ENCODE results near the gene HS6ST2.

DNA sequence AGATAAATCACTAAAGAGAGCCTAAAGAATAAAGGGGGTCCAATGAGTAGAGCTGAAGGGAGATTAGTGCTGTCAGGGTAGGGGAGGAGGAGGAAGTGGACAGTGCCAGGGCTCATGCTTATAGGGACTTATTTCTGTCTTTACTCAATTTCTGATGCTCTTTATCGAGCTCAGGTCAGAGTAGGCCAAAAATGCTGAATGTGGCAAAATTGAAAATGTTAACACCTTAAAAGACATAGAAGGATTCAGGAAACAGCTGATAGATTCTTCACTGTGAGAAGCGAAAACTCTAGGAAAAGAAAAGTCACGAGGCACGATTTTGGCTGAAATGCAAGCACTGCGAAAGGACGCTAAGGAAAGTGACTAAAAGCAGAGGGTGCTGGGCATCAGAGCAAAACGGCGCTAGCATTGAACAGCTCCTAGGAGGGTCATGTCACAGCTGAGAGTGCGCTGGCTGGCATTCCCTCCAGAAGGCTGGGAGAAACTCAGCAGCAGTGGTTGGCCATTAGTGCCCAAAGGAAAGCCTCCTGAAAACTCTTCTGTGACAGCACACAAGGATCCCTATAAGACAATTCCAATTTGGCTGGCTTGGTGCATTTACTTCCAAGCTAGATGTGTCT is 150.9 kb downstream of the HS6ST2 start:
- no peak for TF ChIP-seq CHD2 (IDR thresholded peaks at IDR 0.05; ENCODE audit: low read depth, low read length)
- no peak for TF ChIP-seq ZC3H4 (CRISPR knock-in tag; IDR thresholded peaks at IDR 0.05; ENCODE audit: borderline replicate concordance)
- TF ChIP-seq RCOR1 (IDR thresholded peaks at IDR 0.05; ENCODE audit: borderline replicate concordance in 1 of 2, low read depth in 2 of 2, low read length in 2 of 2), result no peak
- no peak for TF ChIP-seq CEBPZ (IDR thresholded peaks at IDR 0.05; ENCODE audit: borderline replicate concordance, low read depth, low read length)
- no peak for TF ChIP-seq ZNF384 (IDR thresholded peaks at IDR 0.05; ENCODE audit: low read depth, low read length)
- no peak for TF ChIP-seq RFX5 (IDR thresholded peaks at IDR 0.05; ENCODE audit: low read depth, low read length)
- TF ChIP-seq ZNF41 (CRISPR knock-in tag; conservative IDR thresholded peaks at IDR 0.05), result no peak
- no peak for TF ChIP-seq ZNF140 (CRISPR knock-in tag; IDR thresholded peaks at IDR 0.05)

Data from K562 (cell line).